Heart left ventricle (tissue), 13 donors: ENCODE measurements around the gene METTL27.

Source experiments
- CTCF ChIP-seq, 12 donors: fragments of 200-600 bp; sonication (generic) in 4 of 12; IDR thresholded peaks; one replicate each; pipeline versions ENCODE4 v1.5.0 to v1.8.0; 2018 to 2022; ENCODE audit warnings: antibody characterized with exemption in 12 of 12, mild to moderate bottlenecking in 5 of 12
- POLR2A ChIP-seq, 2 donors: fragments of 450-650 bp; IDR thresholded peaks; one replicate each; pipeline ENCODE4 v1.6.1; 2017; ENCODE audit warnings: antibody characterized with exemption in 2 of 2, mild to moderate bottlenecking in 2 of 2, moderate library complexity in 2 of 2
- donor health status: ischemic (EF 13 %, LVEDD 7.1; RV severe dilation, severe dysfunction).
- donor health status: DM: no; HTN: yes; CAD: no.
- donor health status: DM: no; HTN: no; CAD: no.
- donor health status: ischemic (EF 25% LVEDD 6.9; RV normal size, moderate dysfunction).
- donor health status: ischemic (EF 25% LVEDD 5.7; RV mildly dilated, moderate dysfunction).
- donor health status: ischemic (EF 35%, LVEDD 5.7; RV mildly dilated, moderate dysfunction).
- donor health status: nonischemic (EF 11% LVEDD 7.7; RV severe dilation, severe dysfunction).
- donor health status: DM: yes; HTN: yes; CAD: no.
- donor health status: PGD.
- donor health status: ischemic (EF 29% LVEDD 5.4; RV normal size, mild dysfunction).
- donor health status: nonischemic (EF 23%, LVEDD 6.1; RV moderate dilation, normal function).

- no peak for TF ChIP-seq CTCF (IDR thresholded peaks at IDR 0.05)
- no peak for TF ChIP-seq POLR2A (IDR thresholded peaks at IDR 0.05)
Observed at GRCh38 chr7:73838642-73839041, 3.7 kb downstream of the METTL27 start.
